GM23248 (cell line): ENCODE data around the gene SLC43A2. TPM values are rescaled to one million over a fixed set of nuclear protein-coding genes. Genes with fewer than 3 reads are reported as not detected.

Experiments
- DNase-seq: peaks from one replicate; pipeline ENCODE4 v3.0.0-alpha.2; 2015
- H2AFZ ChIP-seq: fragments of 200-600 bp; sonication (generic); 2 replicates; pipeline ENCODE4 v1.6.1; 2016; ENCODE audit warnings: antibody characterized with exemption
- H3F3A ChIP-seq: fragments of 200-600 bp; sonication (generic); 2 replicates; pipeline ENCODE4 v1.6.1; 2016; ENCODE audit warnings: mild to moderate bottlenecking, antibody characterized with exemption, mixed run types; ENCODE audit not compliant: insufficient read depth
- H3K27ac ChIP-seq: fragments of 200-600 bp; sonication (generic); 2 replicates; pipeline ENCODE4 v1.5.1; 2016; ENCODE audit warnings: mild to moderate bottlenecking
- H3K27me3 ChIP-seq: fragments of 200-600 bp; sonication (generic); replicated peaks from 2 replicates; pipeline ENCODE4 v1.6.1; 2016; ENCODE audit warnings: mild to moderate bottlenecking; ENCODE audit not compliant: insufficient read depth
- H3K36me3 ChIP-seq: fragments of 200-600 bp; sonication (generic); 2 replicates; pipeline ENCODE4 v1.6.1; 2016; ENCODE audit warnings: low read depth, mild to moderate bottlenecking
- H3K4me1 ChIP-seq: fragments of 200-600 bp; sonication (generic); 2 replicates; pipeline ENCODE4 v1.6.1; 2016; ENCODE audit warnings: mild to moderate bottlenecking; ENCODE audit not compliant: insufficient read depth
- H3K4me2 ChIP-seq: fragments of 200-600 bp; sonication (generic); one replicate; pipeline ENCODE4 v1.6.1; 2016; ENCODE audit warnings: mild to moderate bottlenecking; ENCODE audit not compliant: unreplicated experiment
- H3K4me3 ChIP-seq: fragments of 200-600 bp; sonication (generic); 2 replicates; pipeline ENCODE4 v1.5.1; 2016; ENCODE audit warnings: mild to moderate bottlenecking
- H3K79me2 ChIP-seq: fragments of 200-600 bp; sonication (generic); 2 replicates; pipeline ENCODE4 v1.6.1; 2016; ENCODE audit warnings: mild to moderate bottlenecking; ENCODE audit not compliant: insufficient read depth
- H3K9ac ChIP-seq: fragments of 200-600 bp; sonication (generic); 2 replicates; pipeline ENCODE4 v1.6.1; 2016; ENCODE audit warnings: mild to moderate bottlenecking
- H3K9me2 ChIP-seq: fragments of 200-600 bp; sonication (generic); 2 replicates; pipeline ENCODE4 v1.6.1; 2016; ENCODE audit warnings: mixed run types, mild to moderate bottlenecking, moderate library complexity; ENCODE audit not compliant: insufficient read depth
- H3K9me3 ChIP-seq: fragments of 200-600 bp; sonication (generic); one replicate; pipeline ENCODE4 v1.6.1; 2017; ENCODE audit warnings: low read depth
- H4K20me1 ChIP-seq: fragments of 200-600 bp; sonication (generic); 2 replicates; pipeline ENCODE4 v1.6.0; 2016; ENCODE audit not compliant: insufficient read depth
- EZH2 ChIP-seq: fragments of 200-600 bp; sonication (generic); IDR thresholded peaks from 2 replicates; pipeline ENCODE4 v1.6.1; 2018; ENCODE audit warnings: antibody characterized with exemption, mild to moderate bottlenecking; ENCODE audit not compliant: insufficient read depth, poor library complexity, severe bottlenecking
- EZH2phosphoT487 ChIP-seq: fragments of 200-600 bp; sonication (generic); IDR thresholded peaks from 2 replicates; pipeline ENCODE4 v1.6.1; 2018; ENCODE audit warnings: antibody characterized with exemption, moderate library complexity, mild to moderate bottlenecking, low read depth; ENCODE audit not compliant: insufficient read depth
- WGBS, 2 experiments: methylation state at CpG; one replicate each; pipeline ENCODE4 v1.1.6; 2015 to 2017; ENCODE audit warnings: low lambda C conversion rate in 2 of 2, low coverage in 1 of 2; ENCODE audit errors: missing lambda C conversion rate in 2 of 2; 5-methylcytosine and 5-hydroxymethylcytosine counted together
- in situ Hi-C: fragments of 300-500 bp; cut with MboI; formaldehyde crosslinking; loops from 2 replicates; pipeline ENCODE4 v1.15.0; 2020
- polyA plus RNA-seq: library from polyadenylated mRNA; unstranded; fragments of >200 nt; fragmentation: Nextera tagmentation; extraction: Ambion mirVana; gene quantifications from 2 replicates; pipeline ENCODE4 v1.2.1, GENCODE V29; 2016
- total RNA-seq: library from RNA; depleted of rRNA; stranded (reverse); fragments of >200 nt; shearing (Covaris generic); gene quantifications from 2 replicates; pipeline ENCODE4 v1.2.3, GENCODE V29; 2014

SLC43A2 gene
- total and polyA plus RNA-seq, 2 experiments from 2014 or later: 6.0 to 8.6 TPM

GRCh38 chr17:1590029-1590746, 38.4 kb downstream of the SLC43A2 start:
- no peak for TF ChIP-seq EZH2phosphoT487
- TF ChIP-seq EZH2: no peak
- no peaks in the 10 kb centered on the region for H3K9me2 ChIP-seq
- H3K9me3 ChIP-seq: no peaks in the 10 kb centered on the region
- peak overlapping the region; percentile 35 for H3K9ac ChIP-seq
- no peaks in the 10 kb centered on the region for H3K27me3 ChIP-seq
- H3K4me2 ChIP-seq: peak overlapping the region; percentile 55
- H3K4me3 ChIP-seq: peak overlapping the region; percentile 23; the same call in 1 of the 2 replicates
- peaks cover 13% of the 10 kb centered on the region for H3K4me1 ChIP-seq
- peak; percentile 92 for DNase-seq
- in situ Hi-C loops: no loop called here
- H3K27ac ChIP-seq: peak overlapping the region; percentile 53
- H4K20me1 ChIP-seq: no peaks in the 10 kb centered on the region
- H3K79me2 ChIP-seq: no peaks in the 10 kb centered on the region
- H3F3A ChIP-seq: peaks cover 3% of the 10 kb centered on the region; the same call in 1 of the 2 replicates
- no peak overlapping the region; the same call in 1 of the 2 replicates for H2AFZ ChIP-seq
- H3K36me3 ChIP-seq: no peaks in the 10 kb centered on the region
- 17 to 20% methylated on average over 19 of the region's 19 CpGs for WGBS, 2 experiments

DNA sequence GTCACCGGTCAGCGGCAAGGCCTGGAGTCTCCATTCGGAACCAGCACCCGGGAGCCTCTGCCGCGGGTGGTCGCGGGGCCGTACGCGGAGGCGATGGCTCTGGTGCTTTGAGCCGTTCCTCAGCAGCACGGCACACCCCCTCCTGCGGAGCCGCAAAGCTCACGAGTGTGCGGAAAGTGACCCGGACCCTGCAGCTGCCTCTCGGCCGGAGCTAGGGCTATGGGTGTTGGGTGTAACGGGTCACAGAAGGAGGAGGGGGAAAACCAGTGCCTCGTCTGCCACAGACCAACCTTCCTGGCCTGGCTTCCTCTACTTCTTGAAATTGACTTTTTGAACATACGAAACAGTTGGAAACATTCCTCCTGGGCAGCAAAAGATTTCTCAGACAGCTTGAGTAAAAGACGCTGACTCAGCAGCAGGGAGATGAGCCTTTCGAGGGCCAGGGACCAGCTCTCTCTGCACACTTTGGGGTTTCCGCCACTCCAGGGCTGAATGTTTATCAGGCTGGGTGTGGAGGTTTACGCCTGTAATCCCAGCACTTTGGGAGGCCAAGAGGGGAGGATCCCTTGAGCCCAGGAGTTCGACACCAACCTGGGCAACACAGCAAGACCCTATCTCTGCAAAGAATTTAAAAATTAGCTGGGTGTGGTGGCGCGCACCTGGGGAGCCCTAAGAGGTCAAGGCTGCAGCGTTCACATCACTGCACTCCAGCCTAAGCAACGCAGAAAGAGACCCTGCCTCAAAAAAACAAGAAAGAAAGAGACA, 39.6 kb downstream of the SLC43A2 start:
- DNase-seq: no peak
- peaks cover 3% of the 10 kb centered on the region; the same call in 1 of the 2 replicates for H3F3A ChIP-seq
- no peaks in the 10 kb centered on the region for H3K9me2 ChIP-seq
- no peak overlapping the region for H3K27ac ChIP-seq
- H3K9me3 ChIP-seq: no peaks in the 10 kb centered on the region
- in situ Hi-C loops: no loop called here
- WGBS, 2 experiments: 90 to 95% methylated on average over 31 to 33 of the region's 33 CpGs
- H3K79me2 ChIP-seq: no peaks in the 10 kb centered on the region
- H3K4me1 ChIP-seq: peaks cover 13% of the 10 kb centered on the region
- no peak overlapping the region for H3K9ac ChIP-seq
- no peaks in the 10 kb centered on the region for H3K27me3 ChIP-seq
- no peak overlapping the region for H3K4me2 ChIP-seq
- H3K36me3 ChIP-seq: no peaks in the 10 kb centered on the region
- H2AFZ ChIP-seq: no peak overlapping the region
- no peak for TF ChIP-seq EZH2
- no peak for TF ChIP-seq EZH2phosphoT487
- H4K20me1 ChIP-seq: no peaks in the 10 kb centered on the region
- H3K4me3 ChIP-seq: no peak overlapping the region

GRCh38 chr17:1584167-1584566, 44.5 kb downstream of the SLC43A2 start:
- in situ Hi-C loops: no loop called here
- no peaks in the 10 kb centered on the region for H4K20me1 ChIP-seq
- no peaks in the 10 kb centered on the region for H3K9me3 ChIP-seq
- no peaks in the 10 kb centered on the region for H3K4me1 ChIP-seq
- H3K9ac ChIP-seq: no peak overlapping the region
- no peaks in the 10 kb centered on the region for H3F3A ChIP-seq
- no peaks in the 10 kb centered on the region for H3K9me2 ChIP-seq
- H3K4me2 ChIP-seq: no peak overlapping the region
- no peak overlapping the region for H2AFZ ChIP-seq
- H3K27ac ChIP-seq: no peak overlapping the region
- H3K27me3 ChIP-seq: no peaks in the 10 kb centered on the region
- H3K36me3 ChIP-seq: no peaks in the 10 kb centered on the region
- no peaks in the 10 kb centered on the region for H3K79me2 ChIP-seq
- no peak overlapping the region for H3K4me3 ChIP-seq
- WGBS, 2 experiments: 93 to 95% methylated on average over 14 of the region's 14 CpGs
- no peak for TF ChIP-seq EZH2
- no peak for TF ChIP-seq EZH2phosphoT487
- no peak for DNase-seq

GRCh38 chr17:1583556-1583955, 45.1 kb downstream of the SLC43A2 start:
- no peak overlapping the region for H2AFZ ChIP-seq
- TF ChIP-seq EZH2 (no peak), EZH2phosphoT487 (no peak)
- no peaks in the 10 kb centered on the region for H3K27me3 ChIP-seq
- no peak overlapping the region for H3K4me2 ChIP-seq
- no peaks in the 10 kb centered on the region for H3F3A ChIP-seq
- no peaks in the 10 kb centered on the region for H3K79me2 ChIP-seq
- in situ Hi-C loops: no loop called here
- no peaks in the 10 kb centered on the region for H3K4me1 ChIP-seq
- no peak for DNase-seq
- H3K9me2 ChIP-seq: no peaks in the 10 kb centered on the region
- no peak overlapping the region for H3K9ac ChIP-seq
- H3K9me3 ChIP-seq: no peaks in the 10 kb centered on the region
- 84 to 89% methylated on average over 6 of the region's 6 CpGs for WGBS, 2 experiments
- no peaks in the 10 kb centered on the region for H4K20me1 ChIP-seq
- H3K4me3 ChIP-seq: no peak overlapping the region
- no peak overlapping the region for H3K27ac ChIP-seq
- H3K36me3 ChIP-seq: no peaks in the 10 kb centered on the region
